Sigmoid colon (tissue), 4 donors: ENCODE measurements around the gene KIF1A.

Experiments
- EP300 ChIP-seq, 4 donors: sonication (generic); formaldehyde crosslinking; IDR thresholded peaks; one replicate each; pipeline ENCODE4 v1.6.1; 2017; ENCODE audit warnings: antibody characterized with exemption in 4 of 4
- POLR2A ChIP-seq, 2 donors: fragments of 450-650 bp; IDR thresholded peaks; one replicate each; pipeline ENCODE4 v1.6.1; 2016; ENCODE audit warnings: antibody characterized with exemption in 2 of 2, mild to moderate bottlenecking in 2 of 2, moderate library complexity in 2 of 2
- POLR2AphosphoS5 ChIP-seq, 4 donors: sonication (generic); formaldehyde crosslinking; IDR thresholded peaks; one replicate each; pipeline ENCODE4 v1.6.1; 2017; ENCODE audit warnings: antibody characterized with exemption in 4 of 4
- TF ChIP-seq, protein P1 (sequence below), 4 experiments: fragments of 450-650 bp in 3 of 4; fragments of 200-600 bp in 1 of 4; IDR thresholded peaks; one replicate each; pipeline ENCODE4 v1.5.1; 2016 to 2019; ENCODE audit warnings: antibody characterized with exemption in 4 of 4, mild to moderate bottlenecking in 3 of 4, moderate library complexity in 2 of 4

DNA sequence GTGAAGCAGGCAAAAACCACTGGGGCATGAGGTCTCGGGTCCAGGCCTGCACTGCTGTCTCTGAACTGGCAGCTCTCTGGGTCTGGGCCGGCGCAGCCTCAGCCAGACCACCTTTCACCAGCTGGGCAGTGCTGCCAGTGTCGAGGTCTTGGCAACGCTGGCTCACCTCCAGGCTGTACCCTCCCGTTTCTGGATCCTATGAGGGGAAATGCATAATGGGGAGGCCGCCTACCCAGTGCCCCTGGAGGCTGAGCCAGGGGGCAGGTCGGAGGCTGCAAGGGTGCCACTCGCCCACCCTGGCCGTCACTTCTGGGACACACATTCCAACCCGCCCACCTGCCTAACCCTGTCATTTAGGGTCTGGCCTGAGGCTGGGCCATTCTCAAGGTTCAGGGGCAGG lies 24.6 kb downstream of the KIF1A start:
- TF ChIP-seq, protein P1, sequence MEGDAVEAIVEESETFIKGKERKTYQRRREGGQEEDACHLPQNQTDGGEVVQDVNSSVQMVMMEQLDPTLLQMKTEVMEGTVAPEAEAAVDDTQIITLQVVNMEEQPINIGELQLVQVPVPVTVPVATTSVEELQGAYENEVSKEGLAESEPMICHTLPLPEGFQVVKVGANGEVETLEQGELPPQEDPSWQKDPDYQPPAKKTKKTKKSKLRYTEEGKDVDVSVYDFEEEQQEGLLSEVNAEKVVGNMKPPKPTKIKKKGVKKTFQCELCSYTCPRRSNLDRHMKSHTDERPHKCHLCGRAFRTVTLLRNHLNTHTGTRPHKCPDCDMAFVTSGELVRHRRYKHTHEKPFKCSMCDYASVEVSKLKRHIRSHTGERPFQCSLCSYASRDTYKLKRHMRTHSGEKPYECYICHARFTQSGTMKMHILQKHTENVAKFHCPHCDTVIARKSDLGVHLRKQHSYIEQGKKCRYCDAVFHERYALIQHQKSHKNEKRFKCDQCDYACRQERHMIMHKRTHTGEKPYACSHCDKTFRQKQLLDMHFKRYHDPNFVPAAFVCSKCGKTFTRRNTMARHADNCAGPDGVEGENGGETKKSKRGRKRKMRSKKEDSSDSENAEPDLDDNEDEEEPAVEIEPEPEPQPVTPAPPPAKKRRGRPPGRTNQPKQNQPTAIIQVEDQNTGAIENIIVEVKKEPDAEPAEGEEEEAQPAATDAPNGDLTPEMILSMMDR (IDR thresholded peaks at IDR 0.05): no peak
- TF ChIP-seq POLR2A (IDR thresholded peaks at IDR 0.05) (no peak), EP300 (IDR thresholded peaks at IDR 0.05) (no peak), POLR2AphosphoS5 (IDR thresholded peaks at IDR 0.05) (no peak)
